BLaER1 (cell line): ENCODE measurements around the gene GRK4.

Source experiments
- H3K27ac ChIP-seq: shearing (Covaris generic); formaldehyde crosslinking; 2 replicates; pipeline ENCODE4 v1.8.1; 2022
- H3K27me3 ChIP-seq: shearing (Covaris generic); formaldehyde crosslinking; 2 replicates; pipeline ENCODE4 v1.8.1; 2022
- H3K36me3 ChIP-seq: shearing (Covaris generic); formaldehyde crosslinking; 2 replicates; pipeline ENCODE4 v1.8.1; 2022
- H3K4me1 ChIP-seq: shearing (Covaris generic); formaldehyde crosslinking; 2 replicates; pipeline ENCODE4 v1.8.1; 2022
- H3K4me2 ChIP-seq: shearing (Covaris generic); formaldehyde crosslinking; 2 replicates; pipeline ENCODE4 v1.8.1; 2022
- H3K4me3 ChIP-seq: shearing (Covaris generic); formaldehyde crosslinking; 2 replicates; pipeline ENCODE4 v1.8.1; 2022
- H3K9ac ChIP-seq: shearing (Covaris generic); formaldehyde crosslinking; 2 replicates; pipeline ENCODE4 v1.8.1; 2022
- H3K9me3 ChIP-seq: shearing (Covaris generic); formaldehyde crosslinking; 2 replicates; pipeline ENCODE4 v1.8.1; 2022
- H4K20me1 ChIP-seq: shearing (Covaris generic); formaldehyde crosslinking; 2 replicates; pipeline ENCODE4 v1.8.1; 2022
- Cebpa-rat ChIP-seq: shearing (Covaris generic); IDR thresholded peaks from 2 replicates; pipeline ENCODE4 v1.8.1; 2022

Gene GRK4

DNA sequence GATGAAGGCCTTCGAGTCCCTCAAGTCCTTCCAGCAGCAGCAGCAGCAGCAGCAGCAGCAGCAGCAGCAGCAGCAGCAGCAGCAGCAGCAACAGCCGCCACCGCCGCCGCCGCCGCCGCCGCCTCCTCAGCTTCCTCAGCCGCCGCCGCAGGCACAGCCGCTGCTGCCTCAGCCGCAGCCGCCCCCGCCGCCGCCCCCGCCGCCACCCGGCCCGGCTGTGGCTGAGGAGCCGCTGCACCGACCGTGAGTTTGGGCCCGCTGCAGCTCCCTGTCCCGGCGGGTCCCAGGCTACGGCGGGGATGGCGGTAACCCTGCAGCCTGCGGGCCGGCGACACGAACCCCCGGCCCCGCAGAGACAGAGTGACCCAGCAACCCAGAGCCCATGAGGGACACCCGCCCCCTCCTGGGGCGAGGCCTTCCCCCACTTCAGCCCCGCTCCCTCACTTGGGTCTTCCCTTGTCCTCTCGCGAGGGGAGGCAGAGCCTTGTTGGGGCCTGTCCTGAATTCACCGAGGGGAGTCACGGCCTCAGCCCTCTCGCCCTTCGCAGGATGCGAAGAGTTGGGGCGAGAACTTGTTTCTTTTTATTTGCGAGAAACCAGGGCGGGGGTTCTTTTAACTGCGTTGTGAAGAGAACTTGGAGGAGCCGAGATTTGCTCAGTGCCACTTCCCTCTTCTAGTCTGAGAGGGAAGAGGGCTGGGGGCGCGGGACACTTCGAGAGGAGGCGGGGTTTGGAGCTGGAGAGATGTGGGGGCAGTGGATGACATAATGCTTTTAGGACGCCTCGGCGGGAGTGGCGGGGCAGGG is 111.7 kb downstream of the GRK4 start:
- peak overlapping the region; percentile 80 for H3K27ac ChIP-seq
- H3K4me2 ChIP-seq = peak overlapping the region; percentile 84
- H4K20me1 ChIP-seq = peaks cover 53% of the 10 kb centered on the region
- H3K27me3 ChIP-seq = no peaks in the 10 kb centered on the region
- peak overlapping the region; percentile 90 for H3K4me3 ChIP-seq
- TF ChIP-seq Cebpa-rat = no peak
- no peaks in the 10 kb centered on the region for H3K9me3 ChIP-seq
- peaks cover 6% of the 10 kb centered on the region; the same call in 1 of the 2 replicates for H3K36me3 ChIP-seq
- H3K4me1 ChIP-seq = peaks cover 51% of the 10 kb centered on the region
- H3K9ac ChIP-seq = peak overlapping the region; percentile 89

DNA sequence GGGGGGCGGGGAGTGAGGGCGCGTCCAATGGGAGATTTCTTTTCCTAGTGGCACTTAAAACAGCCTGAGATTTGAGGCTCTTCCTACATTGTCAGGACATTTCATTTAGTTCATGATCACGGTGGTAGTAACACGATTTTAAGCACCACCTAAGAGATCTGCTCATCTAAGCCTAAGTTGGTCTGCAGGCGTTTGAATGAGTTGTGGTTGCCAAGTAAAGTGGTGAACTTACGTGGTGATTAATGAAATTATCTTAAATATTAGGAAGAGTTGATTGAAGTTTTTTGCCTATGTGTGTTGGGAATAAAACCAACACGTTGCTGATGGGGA is 112.2 kb downstream of the GRK4 start:
- peaks cover 51% of the 10 kb centered on the region for H3K4me1 ChIP-seq
- H3K4me3 ChIP-seq = peak overlapping the region; percentile 90
- no peak overlapping the region for H3K27ac ChIP-seq
- TF ChIP-seq Cebpa-rat = no peak
- H3K9ac ChIP-seq = peak overlapping the region; percentile 89
- no peaks in the 10 kb centered on the region for H3K9me3 ChIP-seq
- H3K36me3 ChIP-seq = peaks cover 8% of the 10 kb centered on the region; the same call in 1 of the 2 replicates
- peaks cover 59% of the 10 kb centered on the region for H4K20me1 ChIP-seq
- H3K27me3 ChIP-seq = no peaks in the 10 kb centered on the region
- H3K4me2 ChIP-seq = peak overlapping the region; percentile 84

- Histone ChIP-seq H3K9ac (peak overlapping the region; percentile 23), H3K27me3 (no peaks in the 10 kb centered on the region), H3K27ac (peak overlapping the region; percentile 19; the same call in 1 of the 2 replicates), H3K4me1 (peaks cover 51% of the 10 kb centered on the region), H3K4me3 (no peak overlapping the region), H3K4me2 (peak overlapping the region; percentile 64), H4K20me1 (peaks cover 81% of the 10 kb centered on the region), H3K36me3 (peaks cover 8% of the 10 kb centered on the region; the same call in 1 of the 2 replicates), H3K9me3 (no peaks in the 10 kb centered on the region)
- TF ChIP-seq Cebpa-rat = no peak
These were observed 114.4 kb downstream of the GRK4 start for GRCh38 chr4:3077796-3078195.

- no peak for TF ChIP-seq Cebpa-rat
- Histone ChIP-seq H3K4me3 (no peak overlapping the region), H3K9ac (no peak overlapping the region), H3K36me3 (peaks cover 8% of the 10 kb centered on the region; the same call in 1 of the 2 replicates), H3K27ac (no peak overlapping the region), H3K4me2 (peak overlapping the region; percentile 64; the same call in 1 of the 2 replicates), H3K9me3 (no peaks in the 10 kb centered on the region), H3K4me1 (peaks cover 44% of the 10 kb centered on the region), H4K20me1 (peaks cover 98% of the 10 kb centered on the region), H3K27me3 (no peaks in the 10 kb centered on the region)
These were observed 116.3 kb downstream of the GRK4 start for GRCh38 chr4:3079694-3080123.

DNA sequence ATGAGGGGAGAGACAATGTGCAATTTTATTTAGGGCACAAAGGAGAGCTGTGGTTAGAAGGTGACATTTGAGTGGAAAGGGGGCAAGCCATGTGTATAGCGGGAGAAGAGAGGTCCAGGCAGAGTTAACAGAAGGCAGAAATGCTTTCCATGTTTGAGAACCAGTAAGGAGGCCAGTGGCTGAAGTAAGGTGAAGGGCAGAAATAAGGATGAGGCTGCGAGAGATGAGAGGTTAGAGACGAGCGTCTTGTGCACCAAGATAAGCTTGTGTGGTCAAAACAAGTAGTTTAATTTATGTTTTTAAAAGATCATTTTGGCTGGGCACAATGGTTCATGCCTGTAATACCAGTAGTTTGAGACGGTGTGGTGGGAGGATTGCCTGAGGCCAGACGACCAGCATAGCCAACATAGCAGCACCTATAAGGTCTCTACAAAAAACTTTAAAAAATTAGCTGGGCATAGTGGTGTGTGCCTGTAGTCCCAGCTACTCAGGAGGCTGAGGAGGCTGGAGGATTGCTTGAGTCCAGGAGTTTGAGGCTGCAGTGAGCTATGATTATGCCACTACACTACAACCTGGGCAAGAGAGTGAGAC is 119.6 kb downstream of the GRK4 start:
- Histone ChIP-seq H3K9ac (no peak overlapping the region), H4K20me1 (peaks cover 92% of the 10 kb centered on the region), H3K27ac (no peak overlapping the region), H3K4me2 (no peak overlapping the region), H3K36me3 (peaks cover 27% of the 10 kb centered on the region), H3K4me3 (no peak overlapping the region), H3K27me3 (no peaks in the 10 kb centered on the region), H3K9me3 (no peaks in the 10 kb centered on the region), H3K4me1 (peaks cover 19% of the 10 kb centered on the region)
- no peak for TF ChIP-seq Cebpa-rat

GRCh38 chr4:3083732-3084131 is 120.4 kb downstream of the GRK4 start:
- Histone ChIP-seq H3K9me3 (no peaks in the 10 kb centered on the region), H3K4me2 (no peak overlapping the region), H3K4me3 (no peak overlapping the region), H4K20me1 (peaks cover 92% of the 10 kb centered on the region), H3K9ac (no peak overlapping the region), H3K36me3 (peaks cover 34% of the 10 kb centered on the region), H3K27ac (no peak overlapping the region), H3K4me1 (peaks cover 12% of the 10 kb centered on the region), H3K27me3 (no peaks in the 10 kb centered on the region)
- TF ChIP-seq Cebpa-rat = no peak

- Histone ChIP-seq H4K20me1 (peaks cover 82% of the 10 kb centered on the region), H3K27me3 (no peaks in the 10 kb centered on the region), H3K4me3 (no peak overlapping the region), H3K27ac (no peak overlapping the region), H3K9ac (no peak overlapping the region), H3K36me3 (peaks cover 38% of the 10 kb centered on the region), H3K9me3 (no peaks in the 10 kb centered on the region), H3K4me1 (no peaks in the 10 kb centered on the region), H3K4me2 (no peak overlapping the region)
- no peak for TF ChIP-seq Cebpa-rat
These were observed 122.7 kb downstream of the GRK4 start for GRCh38 chr4:3085948-3086670.

- Histone ChIP-seq H3K9ac (no peak overlapping the region), H3K27ac (no peak overlapping the region), H3K36me3 (peaks cover 48% of the 10 kb centered on the region), H3K4me2 (no peak overlapping the region), H3K4me1 (no peaks in the 10 kb centered on the region), H3K27me3 (no peaks in the 10 kb centered on the region), H4K20me1 (peaks cover 71% of the 10 kb centered on the region), H3K9me3 (no peaks in the 10 kb centered on the region), H3K4me3 (no peak overlapping the region)
- TF ChIP-seq Cebpa-rat = no peak
These were observed 123.9 kb downstream of the GRK4 start for GRCh38 chr4:3087115-3087797.
